Medulla oblongata (tissue), 1 donor: ENCODE measurements around the gene STAT2.
"Not testable (repeated sequence)": the region's sequence is repeated elsewhere in the genome, so short reads cannot be mapped to it uniquely, and the experiment has no call there.

Source experiments
- DNase-seq: peaks from one replicate; pipeline ENCODE4 v3.0.0-alpha.2; 2015; ENCODE audit errors: extremely low spot score

The STAT2 gene

GRCh38 chr12:56330936-56331490 is 28.9 kb downstream of the STAT2 start:
- no peak for DNase-seq

- DNase-seq, result no peak
Observed at GRCh38 chr12:56326533-56326932, 33.4 kb downstream of the STAT2 start.

- DNase-seq, result no peak
Observed at GRCh38 chr12:56326126-56326525, 33.8 kb downstream of the STAT2 start.

- DNase-seq, result no peak
Observed at GRCh38 chr12:56324206-56324605, 35.7 kb downstream of the STAT2 start.

GRCh38 chr12:56321610-56322009 is 38.3 kb downstream of the STAT2 start:
- DNase-seq, result not testable (repeated sequence)

GRCh38 chr12:56321027-56321426 is 38.9 kb downstream of the STAT2 start:
- no peak for DNase-seq

- DNase-seq, result no peak
Observed at GRCh38 chr12:56317675-56318074, 42.2 kb downstream of the STAT2 start.

GRCh38 chr12:56315622-56316473 is 44.1 kb downstream of the STAT2 start, which contains the start of gene CNPY2:
Gene CNPY2 (minus strand): TSS chr12:56315988. CDS start chr12:56315217, 771 bp downstream.
- DNase-seq, result peak; percentile 97

- DNase-seq, result peak; percentile 87
Observed at GRCh38 chr12:56315249-56315621, 44.7 kb downstream of the STAT2 start.

GRCh38 chr12:56311003-56311402 is 48.9 kb downstream of the STAT2 start:
- no peak for DNase-seq

GRCh38 chr12:56308714-56309113 is 51.2 kb downstream of the STAT2 start:
- no peak for DNase-seq

- DNase-seq, result no peak
Observed at GRCh38 chr12:56307221-56307965, 52.5 kb downstream of the STAT2 start.

GRCh38 chr12:56304872-56305590 is 54.9 kb downstream of the STAT2 start:
- DNase-seq, result no peak

- no peak for DNase-seq
Observed at GRCh38 chr12:56304276-56304675, 55.6 kb downstream of the STAT2 start.

- no peak for DNase-seq
Observed at GRCh38 chr12:56300644-56301464, 59.1 kb downstream of the STAT2 start.

GRCh38 chr12:56299853-56300643 is 59.9 kb downstream of the STAT2 start, which contains the start of gene CS:
Gene CS (minus strand): TSS chr12:56300330. CDS start chr12:56300201, 129 bp downstream.
- peak; percentile 99 for DNase-seq

- peak; percentile 9 for DNase-seq
Observed at GRCh38 chr12:56299308-56299852, 60.5 kb downstream of the STAT2 start.

GRCh38 chr12:56298828-56299227 is 61.1 kb downstream of the STAT2 start:
- DNase-seq, result no peak

GRCh38 chr12:56297400-56297799 is 62.5 kb downstream of the STAT2 start:
- no peak for DNase-seq

GRCh38 chr12:56296295-56296694 is 63.6 kb downstream of the STAT2 start:
- DNase-seq, result no peak
